ENCODE measurements around the gene ZC3H6. TPM values are rescaled to one million over a fixed set of nuclear protein-coding genes. Genes with fewer than 3 reads are reported as not detected.
"Not testable (repeated sequence)": the region's sequence is repeated elsewhere in the genome, so short reads cannot be mapped to it uniquely, and the experiment has no call there.

Gene ZC3H6
- total RNA-seq, 1 donor from 2014 or later, result 12.0 TPM

DNA sequence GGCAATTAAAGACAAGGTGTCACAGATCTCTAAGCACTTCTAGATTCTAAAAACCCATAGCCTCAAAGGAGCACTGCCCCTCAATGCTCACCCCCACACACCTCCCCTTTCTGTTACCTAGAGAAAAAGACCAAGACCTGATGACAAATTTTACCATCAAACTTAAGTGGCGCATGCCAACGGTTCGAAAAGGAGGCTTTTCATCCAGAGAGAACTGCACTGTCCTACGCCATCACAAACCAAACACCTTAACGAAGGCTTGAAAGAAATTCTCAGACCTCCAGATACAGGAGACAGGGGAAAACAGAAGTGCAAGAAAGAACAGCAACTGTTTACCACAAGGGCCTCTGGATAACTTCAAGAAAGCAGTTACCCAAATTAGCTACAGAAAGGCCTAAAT lies 2.0 kb upstream of the ZC3H6 start:
- Histone ChIP-seq H3K27me3 (no peaks in the 10 kb centered on the region), H3K9me3 (no peaks in the 10 kb centered on the region), H3K4me3 (no peak overlapping the region), H3K36me3 (no peaks in the 10 kb centered on the region), H3K4me1 (peaks cover 12% of the 10 kb centered on the region), H3K27ac (no peak overlapping the region)
- no peak for DNase-seq (ENCODE audit: extremely low spot score in 2 of 2)
- TF ChIP-seq POLR2AphosphoS5 (IDR thresholded peaks at IDR 0.05; ENCODE audit: insufficient read depth in 1 of 2, low read depth in 1 of 2) (no peak), CTCF (IDR thresholded peaks at IDR 0.05) (no peak), POLR2A (IDR thresholded peaks at IDR 0.05) (no peak)
- intact Hi-C loops (cut with DNase I), result no loop called here

DNA sequence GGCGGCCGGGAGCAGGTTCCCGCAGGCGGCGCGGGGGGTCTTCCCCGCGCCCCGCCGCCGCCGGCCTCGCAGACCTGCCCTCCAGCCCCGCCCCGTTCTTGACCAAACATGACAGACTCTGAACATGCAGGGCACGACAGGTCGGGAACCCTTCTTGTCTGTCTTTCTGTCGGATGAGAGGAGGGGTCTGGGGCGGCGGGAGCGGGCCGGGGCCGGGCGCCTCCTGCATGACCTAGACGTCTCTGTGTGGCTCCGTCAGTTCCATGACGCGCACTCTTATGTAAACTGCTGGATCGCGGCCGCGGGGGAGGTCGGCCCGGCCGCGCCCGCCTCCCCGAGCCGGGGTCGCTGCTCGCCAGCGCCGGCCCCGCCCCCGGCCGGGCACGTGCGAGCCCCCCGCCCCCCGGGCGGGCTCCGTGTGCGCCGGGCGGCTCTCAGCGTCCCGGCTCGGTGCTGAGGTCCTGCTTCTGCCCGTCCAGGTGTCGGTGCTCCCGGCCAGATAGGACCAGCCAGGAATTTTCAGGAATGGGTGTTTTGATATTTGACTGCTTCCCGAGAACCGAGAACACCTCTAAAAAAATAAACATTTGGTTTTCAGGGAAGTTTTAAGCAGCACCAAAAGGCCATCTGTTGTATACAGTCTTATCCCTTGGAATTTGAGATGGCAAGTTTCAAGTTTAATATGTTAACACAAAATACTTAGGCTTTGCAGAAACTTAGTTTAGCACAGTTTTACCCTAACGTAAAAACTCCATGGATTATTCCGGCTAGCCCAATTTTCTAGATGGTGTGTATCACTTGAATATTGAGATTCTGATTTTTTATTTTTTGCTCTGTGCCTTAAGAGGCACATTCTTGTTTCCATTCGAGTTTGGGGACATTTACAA lies 733 bp downstream of the ZC3H6 start:
- no peaks in the 10 kb centered on the region for H3K9me3 ChIP-seq
- H3K27ac ChIP-seq, result peak overlapping the region; percentile 100
- intact Hi-C loops (cut with DNase I), result no loop called here
- DNase-seq (ENCODE audit: extremely low spot score in 2 of 2), result peak in 1 of 2 donors; percentile 95
- H3K4me3 ChIP-seq, result peak overlapping the region; percentile 82
- H3K27me3 ChIP-seq, result no peaks in the 10 kb centered on the region
- no peaks in the 10 kb centered on the region for H3K36me3 ChIP-seq
- peak in 1 of 2 donors; percentile 74 for TF ChIP-seq POLR2A (IDR thresholded peaks at IDR 0.05)
- no peak for TF ChIP-seq POLR2AphosphoS5 (IDR thresholded peaks at IDR 0.05; ENCODE audit: insufficient read depth in 1 of 2, low read depth in 1 of 2)
- H3K4me1 ChIP-seq, result peaks cover 12% of the 10 kb centered on the region

DNA sequence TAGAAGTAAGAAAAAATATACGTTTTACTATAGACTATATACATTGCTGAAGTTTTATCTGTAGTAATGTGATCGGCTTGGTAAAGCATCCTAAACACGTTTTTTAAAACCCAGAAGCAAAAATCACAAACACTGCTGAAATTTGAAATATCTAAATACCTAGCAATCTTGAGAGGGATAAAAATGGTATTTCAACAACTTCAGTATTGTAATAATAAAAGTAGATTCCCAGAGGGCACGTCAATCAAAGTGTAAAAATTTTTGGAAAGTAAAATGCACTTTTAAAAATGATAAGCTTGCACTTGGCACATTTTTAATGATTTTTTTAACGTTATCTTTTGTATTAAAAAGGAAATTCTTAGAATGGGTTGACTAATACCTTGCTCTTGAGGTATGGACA lies 1.6 kb downstream of the ZC3H6 start:
- intact Hi-C loops (cut with DNase I), result no loop called here
- H3K4me1 ChIP-seq, result peaks cover 12% of the 10 kb centered on the region
- no peaks in the 10 kb centered on the region for H3K27me3 ChIP-seq
- no peak for DNase-seq (ENCODE audit: extremely low spot score in 2 of 2)
- TF ChIP-seq POLR2A (IDR thresholded peaks at IDR 0.05) (no peak), POLR2AphosphoS5 (IDR thresholded peaks at IDR 0.05; ENCODE audit: insufficient read depth in 1 of 2, low read depth in 1 of 2) (no peak), CTCF (IDR thresholded peaks at IDR 0.05) (no peak)
- H3K9me3 ChIP-seq, result no peaks in the 10 kb centered on the region
- no peak overlapping the region for H3K27ac ChIP-seq
- H3K4me3 ChIP-seq, result peak overlapping the region in 1 of 2 donors; percentile 82
- H3K36me3 ChIP-seq, result no peaks in the 10 kb centered on the region

GRCh38 chr2:112277596-112278220 lies 2.3 kb downstream of the ZC3H6 start:
- intact Hi-C loops (cut with DNase I), result no loop called here
- no peak overlapping the region for H3K4me3 ChIP-seq

GRCh38 chr2:112282066-112282465 lies 6.7 kb downstream of the ZC3H6 start:
- H3K4me1 ChIP-seq; DNase-seq (ENCODE audit: extremely low spot score in 2 of 2); intact Hi-C loops (cut with DNase I); H3K4me3 ChIP-seq; H3K27ac ChIP-seq; H3K9me3 ChIP-seq; H3K36me3 ChIP-seq; H3K27me3 ChIP-seq: not testable (repeated sequence)

More at GRCh38 chr2:112277596-112278220, 2.3 kb downstream of the ZC3H6 start:
- Histone ChIP-seq H3K36me3 (no peaks in the 10 kb centered on the region), H3K27me3 (no peaks in the 10 kb centered on the region), H3K27ac (no peak overlapping the region), H3K9me3 (no peaks in the 10 kb centered on the region), H3K4me1 (peaks cover 12% of the 10 kb centered on the region)
- no peak for DNase-seq (ENCODE audit: extremely low spot score in 2 of 2)
- no peak for TF ChIP-seq POLR2AphosphoS5 (IDR thresholded peaks at IDR 0.05; ENCODE audit: insufficient read depth in 1 of 2, low read depth in 1 of 2)
- TF ChIP-seq CTCF (IDR thresholded peaks at IDR 0.05), result no peak
- TF ChIP-seq POLR2A (IDR thresholded peaks at IDR 0.05), result no peak

DNA sequence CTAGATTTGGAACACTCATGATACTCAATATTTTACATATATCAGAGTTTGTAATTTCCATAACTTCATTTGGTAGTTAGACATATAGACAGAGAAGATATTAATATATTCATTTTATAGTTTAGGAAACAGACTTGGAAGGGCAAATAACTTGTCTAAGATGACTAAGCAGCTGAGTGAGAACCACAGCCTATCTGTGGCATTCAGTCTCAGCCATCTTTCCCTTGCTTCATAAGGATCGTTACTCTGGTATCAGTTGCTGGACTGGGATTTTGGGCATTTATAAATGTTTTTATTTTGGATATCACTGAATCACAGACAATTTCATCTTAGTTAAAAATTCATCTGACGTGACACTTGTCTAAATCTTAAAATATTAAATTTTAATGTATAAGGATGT lies 8.1 kb downstream of the ZC3H6 start:
- intact Hi-C loops (cut with DNase I); H3K4me1 ChIP-seq: not testable (repeated sequence)

More for the DNA sequence above, 8.1 kb downstream of the ZC3H6 start:
- H3K36me3 ChIP-seq; H3K27ac ChIP-seq; H3K9me3 ChIP-seq; H3K4me3 ChIP-seq; H3K27me3 ChIP-seq; DNase-seq (ENCODE audit: extremely low spot score in 2 of 2): not testable (repeated sequence)

Measured in vagina (tissue), 2 donors.